GM12891 (cell line): ENCODE measurements around the gene FFAR1.

Experiments used
- SPI1 ChIP-seq: IDR thresholded peaks from 2 replicates; pipeline ENCODE4 v1.6.1; 2011; ENCODE audit warnings: low read depth, low read length, control low read depth
- TAF1 ChIP-seq: IDR thresholded peaks from 2 replicates; pipeline ENCODE4 v1.6.1; 2011; ENCODE audit warnings: low read depth, low read length, control low read depth

DNA sequence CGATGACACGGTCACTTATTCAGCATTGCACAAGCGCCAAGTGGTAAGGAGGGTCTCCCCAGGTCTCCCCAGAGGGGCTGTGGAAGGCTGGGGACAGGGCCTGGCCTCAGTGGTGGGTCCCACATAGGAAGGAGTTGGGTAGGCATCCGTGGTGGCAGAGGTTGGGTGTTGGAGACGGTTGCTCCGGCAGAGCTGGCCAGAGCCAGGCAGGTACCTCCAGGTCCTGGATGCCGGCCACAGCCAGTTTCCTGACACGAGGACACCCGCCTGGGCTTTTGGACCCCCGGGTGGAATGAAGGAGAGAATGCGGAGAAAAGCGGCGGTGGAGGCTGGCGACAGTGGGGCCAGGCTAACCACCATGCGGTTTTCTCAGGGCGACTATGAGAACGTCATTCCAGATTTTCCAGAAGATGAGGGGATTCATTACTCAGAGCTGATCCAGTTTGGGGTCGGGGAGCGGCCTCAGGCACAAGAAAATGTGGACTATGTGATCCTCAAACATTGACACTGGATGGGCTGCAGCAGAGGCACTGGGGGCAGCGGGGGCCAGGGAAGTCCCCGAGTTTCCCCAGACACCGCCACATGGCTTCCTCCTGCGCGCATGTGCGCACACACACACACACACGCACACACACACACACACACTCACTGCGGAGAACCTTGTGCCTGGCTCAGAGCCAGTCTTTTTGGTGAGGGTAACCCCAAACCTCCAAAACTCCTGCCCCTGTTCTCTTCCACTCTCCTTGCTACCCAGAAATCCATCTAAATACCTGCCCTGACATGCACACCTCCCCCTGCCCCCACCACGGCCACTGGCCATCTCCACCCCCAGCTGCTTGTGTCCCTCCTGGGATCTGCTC is 1.3 kb upstream of the FFAR1 start:
- TF ChIP-seq TAF1: no peak; the same call in 1 of the 2 replicates
- TF ChIP-seq SPI1: peak; percentile 18; the same call in 1 of the 2 replicates
